ENCODE measurements around the gene LRBA.

Gene LRBA

DNA sequence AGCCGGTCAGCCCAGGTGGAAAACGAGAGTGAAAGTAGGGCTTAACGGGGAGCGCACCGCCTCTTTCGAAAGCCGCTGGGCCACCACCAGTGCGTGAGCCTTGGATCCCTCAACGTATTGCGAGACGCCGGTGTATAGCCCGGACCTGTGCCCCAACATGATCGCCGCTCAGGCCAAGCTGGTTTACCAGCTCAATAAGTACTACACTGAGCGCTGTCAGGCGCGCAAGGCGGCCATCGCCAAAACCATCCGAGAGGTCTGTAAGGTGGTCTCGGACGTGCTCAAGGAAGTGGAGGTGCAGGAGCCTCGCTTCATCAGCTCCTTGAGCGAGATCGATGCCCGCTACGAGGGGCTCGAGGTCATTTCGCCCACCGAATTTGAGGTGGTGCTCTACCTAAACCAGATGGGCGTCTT lies 432.2 kb downstream of the LRBA start:
- TF ChIP-seq POU2F2 (IDR thresholded peaks at IDR 0.05; ENCODE audit: low read depth, low read length) (no peak), PAX5 (IDR thresholded peaks at IDR 0.05; ENCODE audit: insufficient read depth, low read length, severe bottlenecking) (no peak), SPI1 (IDR thresholded peaks at IDR 0.05; ENCODE audit: low read depth, low read length) (no peak), POLR2AphosphoS5 (IDR thresholded peaks at IDR 0.05; ENCODE audit: low read depth, low read length) (no peak), TAF1 (IDR thresholded peaks at IDR 0.05; ENCODE audit: low read depth, low read length) (no peak), POLR2A (IDR thresholded peaks at IDR 0.05; ENCODE audit: low read depth, low read length) (no peak)
- no peak for DNase-seq (ENCODE audit: insufficient read length, low spot score)

DNA sequence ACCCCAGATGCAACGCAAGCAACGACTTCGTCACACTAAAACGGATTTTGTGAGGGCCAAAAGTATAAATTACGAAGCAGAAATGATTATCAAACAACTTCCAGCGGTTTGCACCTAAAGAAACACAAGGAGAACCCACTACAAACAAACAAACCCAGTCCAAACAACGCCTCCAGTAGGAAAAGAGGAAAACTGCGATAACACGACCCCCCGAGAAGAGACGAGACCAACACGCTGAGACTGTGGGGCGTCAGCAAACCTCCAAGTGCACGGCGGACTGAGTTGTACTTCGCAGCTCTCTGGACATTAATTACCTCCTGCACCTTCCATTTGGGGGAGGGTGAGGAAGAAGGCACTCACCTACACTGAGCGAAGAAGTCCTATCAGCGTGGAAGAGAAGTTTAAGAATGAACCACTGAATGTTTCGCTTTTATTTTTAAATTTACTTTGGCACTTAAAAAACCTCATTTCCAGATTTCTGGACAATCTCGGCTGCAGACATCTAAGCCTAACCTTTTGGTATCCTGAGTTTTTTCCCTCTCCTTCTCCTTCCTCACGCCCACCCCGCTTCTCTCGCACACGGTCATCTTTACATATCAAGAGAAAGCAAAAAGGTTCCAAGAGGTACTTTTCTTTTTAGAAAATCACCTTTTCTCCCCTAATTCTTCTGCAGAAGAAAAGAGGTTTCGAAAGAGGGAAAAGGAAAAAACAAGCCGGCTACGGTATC lies 432.8 kb downstream of the LRBA start, which contains the start of gene MAB21L2:
Gene MAB21L2 (plus strand): TSS at position 6 of the 727 bp plus-strand sequence. CDS start 879 bp downstream, outside the sequence.
- DNase-seq (ENCODE audit: insufficient read length, low spot score) (no peak), FAIRE-seq (no peak)
- TF ChIP-seq TAF1 (IDR thresholded peaks at IDR 0.05; ENCODE audit: low read depth, low read length), result no peak
- no peak for TF ChIP-seq POLR2A (IDR thresholded peaks at IDR 0.05; ENCODE audit: low read depth, low read length)
- no peak for TF ChIP-seq POU2F2 (IDR thresholded peaks at IDR 0.05; ENCODE audit: low read depth, low read length)
- no peak for TF ChIP-seq SPI1 (IDR thresholded peaks at IDR 0.05; ENCODE audit: low read depth, low read length)
- TF ChIP-seq POLR2AphosphoS5 (IDR thresholded peaks at IDR 0.05; ENCODE audit: low read depth, low read length), result no peak
- TF ChIP-seq PAX5 (IDR thresholded peaks at IDR 0.05; ENCODE audit: insufficient read depth, low read length, severe bottlenecking), result no peak

More for the DNA sequence above, 432.2 kb downstream of the LRBA start:
- FAIRE-seq, result no peak

DNA sequence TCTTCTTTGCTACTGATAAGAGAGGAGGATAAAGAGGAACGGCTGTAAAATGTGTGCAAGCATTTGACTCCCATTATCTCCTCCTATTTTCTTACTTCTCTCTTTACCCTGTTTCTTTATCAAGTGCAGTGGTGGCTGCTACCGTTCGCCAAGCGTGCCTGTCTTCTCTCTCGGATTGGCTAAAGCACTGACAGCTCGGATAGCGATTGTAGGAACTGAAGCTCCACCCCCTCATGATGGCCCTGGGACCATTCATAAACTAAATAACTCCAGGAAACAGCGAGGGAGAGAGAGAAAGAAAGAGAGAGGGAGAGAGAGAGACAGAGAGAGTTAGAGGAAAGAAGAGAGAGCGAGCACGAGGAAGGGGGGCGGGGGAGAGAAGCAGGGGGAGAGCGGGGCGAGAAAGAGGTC lies 433.4 kb downstream of the LRBA start:
- TF ChIP-seq PAX5 (IDR thresholded peaks at IDR 0.05; ENCODE audit: insufficient read depth, low read length, severe bottlenecking) (no peak), TAF1 (IDR thresholded peaks at IDR 0.05; ENCODE audit: low read depth, low read length) (no peak), POLR2AphosphoS5 (IDR thresholded peaks at IDR 0.05; ENCODE audit: low read depth, low read length) (no peak), SPI1 (IDR thresholded peaks at IDR 0.05; ENCODE audit: low read depth, low read length) (no peak), POU2F2 (IDR thresholded peaks at IDR 0.05; ENCODE audit: low read depth, low read length) (no peak), POLR2A (IDR thresholded peaks at IDR 0.05; ENCODE audit: low read depth, low read length) (no peak)
- DNase-seq (ENCODE audit: insufficient read length, low spot score) (no peak), FAIRE-seq (no peak)

DNA sequence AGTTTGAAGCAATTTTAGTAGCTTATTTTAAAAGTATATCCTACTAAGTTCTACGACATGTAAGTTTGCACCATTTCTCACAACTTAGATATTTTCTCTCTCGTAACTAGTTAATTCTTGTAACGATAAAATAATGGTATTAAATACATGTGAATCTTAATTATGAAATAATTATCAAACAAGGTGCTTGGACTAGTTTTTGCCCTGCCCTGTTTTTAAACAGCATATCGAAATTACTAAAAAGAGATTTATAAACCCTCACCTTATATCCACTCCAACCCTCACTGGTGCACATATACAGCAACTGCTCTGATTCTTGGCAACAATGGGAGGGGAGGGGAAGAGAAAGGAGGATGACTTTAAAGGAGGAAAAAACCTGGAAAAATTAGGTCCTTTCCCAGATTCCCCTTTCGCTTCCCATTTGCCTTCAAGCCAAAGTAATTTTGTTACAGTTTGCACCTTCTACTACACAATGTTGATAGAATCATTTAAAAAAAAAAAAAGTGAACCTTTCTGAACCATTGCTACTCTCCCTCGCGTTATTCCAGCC lies 434.0 kb downstream of the LRBA start:
- TF ChIP-seq POU2F2 (IDR thresholded peaks at IDR 0.05; ENCODE audit: low read depth, low read length) (no peak), TAF1 (IDR thresholded peaks at IDR 0.05; ENCODE audit: low read depth, low read length) (no peak), POLR2AphosphoS5 (IDR thresholded peaks at IDR 0.05; ENCODE audit: low read depth, low read length) (no peak), SPI1 (IDR thresholded peaks at IDR 0.05; ENCODE audit: low read depth, low read length) (no peak), PAX5 (IDR thresholded peaks at IDR 0.05; ENCODE audit: insufficient read depth, low read length, severe bottlenecking) (no peak), POLR2A (IDR thresholded peaks at IDR 0.05; ENCODE audit: low read depth, low read length) (no peak)
- DNase-seq (ENCODE audit: insufficient read length, low spot score) (no peak), FAIRE-seq (no peak)

DNA sequence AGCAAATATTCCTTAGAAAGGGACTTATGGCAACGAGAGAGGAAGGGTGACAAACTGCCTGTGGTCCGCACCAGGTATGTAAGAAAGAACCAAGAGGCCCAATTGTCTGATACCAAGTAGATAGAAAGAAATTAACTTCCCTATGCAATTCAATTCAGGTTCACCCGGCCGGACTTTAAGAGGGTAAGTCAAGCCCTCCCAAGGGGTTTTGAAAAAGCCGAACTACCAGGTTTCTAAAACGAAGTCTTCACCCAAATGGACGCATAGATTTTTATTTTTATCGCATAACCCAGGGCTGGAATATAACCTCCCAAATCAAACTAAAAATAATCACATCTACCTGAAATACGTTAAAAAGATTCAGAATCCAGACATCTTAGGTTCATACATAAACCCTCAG lies 434.8 kb downstream of the LRBA start:
- DNase-seq (ENCODE audit: insufficient read length, low spot score), result no peak
- TF ChIP-seq POU2F2 (IDR thresholded peaks at IDR 0.05; ENCODE audit: low read depth, low read length) (no peak), PAX5 (IDR thresholded peaks at IDR 0.05; ENCODE audit: insufficient read depth, low read length, severe bottlenecking) (no peak), POLR2AphosphoS5 (IDR thresholded peaks at IDR 0.05; ENCODE audit: low read depth, low read length) (no peak), POLR2A (IDR thresholded peaks at IDR 0.05; ENCODE audit: low read depth, low read length) (no peak), TAF1 (IDR thresholded peaks at IDR 0.05; ENCODE audit: low read depth, low read length) (no peak), SPI1 (IDR thresholded peaks at IDR 0.05; ENCODE audit: low read depth, low read length) (no peak)
- no peak for FAIRE-seq

DNA sequence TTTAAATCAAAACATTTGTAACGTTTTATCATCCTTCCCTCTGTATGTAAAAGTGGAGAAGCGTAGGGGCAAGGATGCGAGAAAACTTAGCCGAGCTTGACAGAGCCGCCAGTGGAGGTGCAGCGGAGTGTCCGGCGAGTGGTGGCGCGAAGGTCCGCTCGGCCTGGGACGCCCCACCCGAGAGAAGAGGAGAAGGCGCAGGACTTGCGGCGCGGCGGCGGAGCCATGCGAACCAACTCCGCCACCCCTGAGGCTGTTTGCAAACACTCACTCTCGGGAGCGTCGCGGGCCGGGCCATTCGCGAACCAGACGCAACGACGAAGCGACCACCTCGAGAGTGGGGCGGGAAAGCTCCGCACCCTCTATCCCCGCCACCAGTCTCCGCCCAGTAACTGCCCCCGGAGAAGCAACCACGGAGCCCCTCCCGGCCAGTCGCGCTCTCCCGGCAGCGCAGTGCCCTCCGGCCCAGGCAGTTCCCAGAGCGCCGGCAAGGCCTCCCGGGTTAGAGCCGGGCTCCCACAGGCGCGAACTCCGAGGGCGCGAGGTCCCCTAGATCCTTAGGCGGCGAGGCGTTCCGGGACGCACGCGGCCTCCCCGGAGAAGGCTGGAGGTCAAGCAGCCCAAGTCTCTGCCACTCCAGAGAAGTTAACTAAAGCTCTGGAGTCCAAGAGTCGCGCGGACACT lies 435.4 kb downstream of the LRBA start:
- DNase-seq (ENCODE audit: insufficient read length, low spot score) (no peak), FAIRE-seq (no peak)
- no peak for TF ChIP-seq POLR2AphosphoS5 (IDR thresholded peaks at IDR 0.05; ENCODE audit: low read depth, low read length)
- TF ChIP-seq SPI1 (IDR thresholded peaks at IDR 0.05; ENCODE audit: low read depth, low read length), result no peak

DNA sequence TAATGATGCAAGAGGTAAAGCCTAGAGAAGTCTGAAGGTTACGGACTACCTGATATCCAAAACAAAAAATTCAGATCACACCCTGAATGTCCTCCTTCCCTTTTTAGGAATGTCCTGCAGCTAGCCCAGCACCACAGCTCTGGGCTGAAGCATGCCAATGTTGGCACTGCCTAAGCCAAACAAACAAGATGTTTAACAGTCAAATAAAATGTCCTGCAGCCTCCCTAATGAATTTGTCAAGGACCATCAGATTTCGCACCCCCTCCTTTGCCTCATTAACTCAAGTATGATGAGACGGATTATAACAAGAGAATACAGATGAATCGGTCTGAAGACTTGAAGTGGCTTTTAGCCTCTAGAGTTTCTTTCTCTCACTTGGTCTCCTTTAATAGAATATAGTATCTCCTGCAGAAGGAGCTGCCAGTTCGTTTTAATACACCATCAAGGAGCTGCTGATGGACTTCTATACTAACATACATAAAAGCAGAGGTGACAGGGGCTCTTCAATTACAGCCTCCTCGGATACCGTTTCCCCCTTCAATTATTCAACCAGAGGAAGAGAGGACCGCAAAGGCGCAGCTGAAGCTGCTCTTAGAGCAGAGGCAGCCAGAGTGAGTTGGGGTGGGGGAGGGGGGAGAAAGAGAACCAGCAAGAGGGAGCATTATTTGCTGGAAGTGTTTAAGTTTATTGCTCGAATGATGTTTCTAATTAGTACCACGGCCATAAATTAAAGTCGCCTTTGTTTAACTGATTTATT lies 436.2 kb downstream of the LRBA start:
- TF ChIP-seq TAF1 (IDR thresholded peaks at IDR 0.05; ENCODE audit: low read depth, low read length) (no peak), PAX5 (IDR thresholded peaks at IDR 0.05; ENCODE audit: insufficient read depth, low read length, severe bottlenecking) (no peak), POLR2AphosphoS5 (IDR thresholded peaks at IDR 0.05; ENCODE audit: low read depth, low read length) (no peak), SPI1 (IDR thresholded peaks at IDR 0.05; ENCODE audit: low read depth, low read length) (no peak), POU2F2 (IDR thresholded peaks at IDR 0.05; ENCODE audit: low read depth, low read length) (no peak), POLR2A (IDR thresholded peaks at IDR 0.05; ENCODE audit: low read depth, low read length) (no peak)
- DNase-seq (ENCODE audit: insufficient read length, low spot score) (no peak), FAIRE-seq (no peak)

DNA sequence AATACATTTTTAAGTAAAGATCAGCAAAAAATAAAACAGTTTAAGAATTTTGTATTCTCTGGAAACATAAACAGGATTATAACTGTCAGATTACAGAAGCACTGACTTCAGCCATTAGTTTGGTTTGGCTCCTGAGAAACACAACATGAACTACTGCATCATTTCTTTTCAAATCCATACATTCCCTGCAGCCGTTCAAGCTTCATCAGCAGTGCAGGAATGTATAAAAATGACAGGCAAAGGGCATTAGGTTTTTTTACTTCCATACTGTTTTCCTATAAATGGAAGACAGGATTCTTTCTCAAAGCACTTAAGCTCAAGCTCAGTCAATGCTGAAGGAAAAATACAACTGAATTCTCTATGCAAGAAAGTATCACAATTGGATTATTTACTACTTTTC lies 437.3 kb downstream of the LRBA start:
- TF ChIP-seq POLR2A (IDR thresholded peaks at IDR 0.05; ENCODE audit: low read depth, low read length) (no peak), POU2F2 (IDR thresholded peaks at IDR 0.05; ENCODE audit: low read depth, low read length) (no peak), POLR2AphosphoS5 (IDR thresholded peaks at IDR 0.05; ENCODE audit: low read depth, low read length) (no peak)
- FAIRE-seq (no peak), DNase-seq (ENCODE audit: insufficient read length, low spot score) (no peak)

DNA sequence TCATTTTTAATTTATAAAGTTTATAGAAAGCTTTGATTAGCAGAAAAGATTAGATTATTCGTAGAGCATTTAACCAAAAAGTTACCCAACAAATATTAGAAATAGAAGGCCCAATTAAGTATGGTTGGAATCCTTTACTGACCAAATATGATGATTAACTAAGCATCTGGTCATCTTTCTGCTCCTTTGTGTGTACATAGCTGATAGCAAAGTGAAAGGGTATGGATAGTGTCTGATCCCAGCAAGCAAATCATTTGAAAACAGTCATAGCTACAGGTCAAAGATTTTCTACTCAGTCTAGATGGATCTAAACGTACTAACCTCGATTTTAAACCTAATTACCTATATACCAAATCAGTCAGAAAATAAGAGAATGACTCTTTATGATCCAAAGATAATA lies 440.4 kb downstream of the LRBA start:
- FAIRE-seq (no peak), DNase-seq (ENCODE audit: insufficient read length, low spot score) (no peak)
- TF ChIP-seq SPI1 (IDR thresholded peaks at IDR 0.05; ENCODE audit: low read depth, low read length), result no peak
- TF ChIP-seq POLR2AphosphoS5 (IDR thresholded peaks at IDR 0.05; ENCODE audit: low read depth, low read length), result no peak
- TF ChIP-seq POLR2A (IDR thresholded peaks at IDR 0.05; ENCODE audit: low read depth, low read length), result no peak
- no peak for TF ChIP-seq POU2F2 (IDR thresholded peaks at IDR 0.05; ENCODE audit: low read depth, low read length)
- TF ChIP-seq PAX5 (IDR thresholded peaks at IDR 0.05; ENCODE audit: insufficient read depth, low read length, severe bottlenecking), result no peak
- no peak for TF ChIP-seq TAF1 (IDR thresholded peaks at IDR 0.05; ENCODE audit: low read depth, low read length)

Measured in GM12891 (cell line).